IPS-18c (cell line): ENCODE measurements around the gene MLXIPL.
"Not testable (repeated sequence)": the region's sequence is repeated elsewhere in the genome, so short reads cannot be mapped to it uniquely, and the experiment has no call there.

Experiments used
- H3K4me3 ChIP-seq: 2 replicates; pipeline ENCODE4 v1.7.0; 2013; ENCODE audit warnings: low read depth, mild to moderate bottlenecking, low read length, moderate library complexity; ENCODE audit not compliant: insufficient read depth
- H3K9me3 ChIP-seq: one replicate; pipeline ENCODE4 v1.6.1; 2013; ENCODE audit warnings: mild to moderate bottlenecking, low read length, moderate library complexity; ENCODE audit not compliant: control insufficient read depth, insufficient read depth

The MLXIPL gene

GRCh38 chr7:73623798-73624668 is at the start of gene MLXIPL:
Gene MLXIPL, minus strand, starts transcription at chr7:73624522. Its CDS starts 30 bp downstream, at chr7:73624492.
- Histone ChIP-seq H3K4me3 (peak within 1 kb of the TSS; percentile 71), H3K9me3 (no peaks in the 10 kb centered on the region)

- no peak overlapping the region for H3K4me3 ChIP-seq
Observed at GRCh38 chr7:73671857-73672445, 47.6 kb upstream of the MLXIPL start.

GRCh38 chr7:73671322-73671661 is 47.0 kb upstream of the MLXIPL start:
- H3K4me3 ChIP-seq, result no peak overlapping the region

More at GRCh38 chr7:73671857-73672445, 47.6 kb upstream of the MLXIPL start:
- no peaks in the 10 kb centered on the region for H3K9me3 ChIP-seq

GRCh38 chr7:73669858-73670385 is 45.6 kb upstream of the MLXIPL start:
- Histone ChIP-seq H3K4me3 (no peak overlapping the region), H3K9me3 (no peaks in the 10 kb centered on the region)

More at GRCh38 chr7:73671322-73671661, 47.0 kb upstream of the MLXIPL start:
- H3K9me3 ChIP-seq, result no peaks in the 10 kb centered on the region

- Histone ChIP-seq H3K9me3 (no peaks in the 10 kb centered on the region), H3K4me3 (no peak overlapping the region; the same call in 1 of the 2 replicates)
Observed at GRCh38 chr7:73669288-73669701, 45.0 kb upstream of the MLXIPL start.

- Histone ChIP-seq H3K4me3 (peak overlapping the region; percentile 57; the same call in 1 of the 2 replicates), H3K9me3 (no peaks in the 10 kb centered on the region)
Observed at GRCh38 chr7:73668886-73669230, 44.5 kb upstream of the MLXIPL start.

- peak overlapping the region; percentile 57 for H3K4me3 ChIP-seq
- H3K9me3 ChIP-seq, result no peaks in the 10 kb centered on the region
Observed at GRCh38 chr7:73668103-73668885, 44.0 kb upstream of the MLXIPL start.

GRCh38 chr7:73667344-73668102 is 43.2 kb upstream of the MLXIPL start, which contains the start of gene VPS37D:
Gene VPS37D, plus strand, starts transcription at chr7:73667831. Its CDS starts 128 bp downstream, at chr7:73667959.
- Histone ChIP-seq H3K4me3 (peak within 1 kb of the TSS; percentile 57), H3K9me3 (no peaks in the 10 kb centered on the region)

GRCh38 chr7:73663033-73663432 is 38.7 kb upstream of the MLXIPL start:
- no peak overlapping the region for H3K4me3 ChIP-seq

GRCh38 chr7:73660594-73660993 is 36.3 kb upstream of the MLXIPL start:
- not testable (repeated sequence) for H3K9me3 ChIP-seq, H3K4me3 ChIP-seq

More at GRCh38 chr7:73663033-73663432, 38.7 kb upstream of the MLXIPL start:
- no peaks in the 10 kb centered on the region for H3K9me3 ChIP-seq

- Histone ChIP-seq H3K9me3 (no peaks in the 10 kb centered on the region), H3K4me3 (no peak overlapping the region)
Observed at GRCh38 chr7:73659983-73660382, 35.7 kb upstream of the MLXIPL start.

GRCh38 chr7:73655309-73655708 is 31.0 kb upstream of the MLXIPL start:
- not testable (repeated sequence) for H3K9me3 ChIP-seq, H3K4me3 ChIP-seq

- Histone ChIP-seq H3K9me3 (no peaks in the 10 kb centered on the region), H3K4me3 (no peak overlapping the region)
Observed at GRCh38 chr7:73652541-73652949, 28.2 kb upstream of the MLXIPL start.

- Histone ChIP-seq H3K4me3 (no peak overlapping the region), H3K9me3 (no peaks in the 10 kb centered on the region)
Observed at GRCh38 chr7:73650524-73650923, 26.2 kb upstream of the MLXIPL start.

GRCh38 chr7:73649576-73649975 is 25.3 kb upstream of the MLXIPL start:
- Histone ChIP-seq H3K4me3 (no peak overlapping the region), H3K9me3 (no peaks in the 10 kb centered on the region)

GRCh38 chr7:73648593-73649332 is 24.4 kb upstream of the MLXIPL start:
- no peaks in the 10 kb centered on the region for H3K9me3 ChIP-seq
- no peak overlapping the region for H3K4me3 ChIP-seq
